SU-DHL-6 (cell line): Measurements from ENCODE around the gene PYGB.

ENCODE experiments used
- CTCF ChIP-seq: fragments of 200-600 bp; sonication (generic); IDR thresholded peaks from one replicate; pipeline ENCODE4 v1.5.1; 2017; ENCODE audit warnings: antibody characterized with exemption, mild to moderate bottlenecking, low read length, moderate library complexity; ENCODE audit not compliant: insufficient read depth, poor library complexity, severe bottlenecking
- EZH2phosphoT487 ChIP-seq: fragments of 200-600 bp; sonication (generic), shearing (Covaris generic); conservative IDR thresholded peaks from 2 replicates; pipeline ENCODE4 v1.6.1; 2018; ENCODE audit warnings: mild to moderate bottlenecking, antibody characterized with exemption, low read length, moderate library complexity, mixed read lengths

- no peak for TF ChIP-seq CTCF
- TF ChIP-seq EZH2phosphoT487 = no peak
These were observed 38.0 kb upstream of the PYGB start for GRCh38 chr20:25209911-25210310.
